Myocyte (in vitro differentiated cells): ENCODE measurements around the gene RNF138. TPM values are rescaled to one million over a fixed set of nuclear protein-coding genes. Genes with fewer than 3 reads are reported as not detected.
"Not testable (repeated sequence)": the region's sequence is repeated elsewhere in the genome, so short reads cannot be mapped to it uniquely, and the experiment has no call there.

Experiments
- DNase-seq: peaks from one replicate; pipeline ENCODE4 v3.0.0-alpha.2; 2012; ENCODE audit warnings: low read depth
- total RNA-seq: library from RNA; depleted of rRNA; stranded (reverse); fragments of >200 nt; gene quantifications from 2 replicates; pipeline ENCODE4 v1.2.3, GENCODE V29; 2014

The RNF138 gene
- total RNA-seq, 1 donor from 2014 or later, result 10.2 TPM

DNA sequence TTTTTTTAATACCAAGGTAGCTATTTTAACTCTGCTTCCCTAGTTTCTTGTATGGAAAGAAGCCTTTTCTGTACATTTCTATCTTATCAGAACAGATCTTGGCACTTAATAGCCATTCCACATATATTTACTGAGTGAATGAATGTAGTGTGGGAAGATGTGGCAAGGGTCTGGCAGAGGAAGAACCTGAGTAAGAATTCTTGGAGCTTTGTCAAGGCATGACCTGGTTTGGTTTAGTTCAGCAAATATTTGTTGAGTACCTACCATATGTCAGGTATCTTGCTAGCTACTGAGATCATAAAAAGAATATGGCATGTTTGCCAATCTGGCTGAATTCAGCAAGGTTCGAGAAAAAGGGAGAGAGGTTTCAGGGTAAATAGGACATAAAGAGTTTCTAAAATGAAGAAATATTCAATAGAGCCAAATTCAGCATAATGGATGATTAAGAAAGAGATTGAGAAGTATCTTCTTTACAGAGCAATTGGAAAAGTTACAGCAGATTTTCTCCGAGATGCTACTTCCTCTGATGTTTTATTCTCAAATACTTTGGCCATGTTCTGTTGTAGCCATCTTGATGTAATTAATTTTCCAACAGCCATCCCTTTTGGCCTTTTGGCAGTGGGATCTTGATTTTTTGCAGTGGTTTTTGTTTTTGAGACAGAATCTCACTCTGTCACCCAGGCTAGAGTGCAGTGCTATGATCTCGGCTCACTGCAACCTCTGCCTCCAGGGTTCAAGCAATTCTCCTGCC lies 76.5 kb downstream of the RNF138 start:
- no peak for DNase-seq

DNA sequence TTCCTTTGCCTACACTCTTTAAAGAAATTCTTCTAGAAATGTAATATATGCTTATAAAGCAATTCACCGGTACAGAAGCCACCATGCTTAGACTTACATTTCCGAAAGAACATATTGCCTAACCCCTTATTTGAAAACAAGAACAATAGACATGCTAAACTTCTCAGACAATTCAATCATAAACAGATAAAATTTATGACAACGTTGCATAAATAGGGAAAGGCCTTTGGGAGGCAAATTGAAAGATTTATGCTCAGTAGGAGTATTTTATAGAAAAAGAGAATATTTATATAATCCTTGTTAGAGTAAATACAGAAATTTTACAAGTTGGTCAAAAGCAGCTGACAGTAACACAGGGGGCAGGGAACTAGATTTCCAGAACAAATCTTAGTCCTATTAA lies 82.0 kb downstream of the RNF138 start:
- no peak for DNase-seq

DNA sequence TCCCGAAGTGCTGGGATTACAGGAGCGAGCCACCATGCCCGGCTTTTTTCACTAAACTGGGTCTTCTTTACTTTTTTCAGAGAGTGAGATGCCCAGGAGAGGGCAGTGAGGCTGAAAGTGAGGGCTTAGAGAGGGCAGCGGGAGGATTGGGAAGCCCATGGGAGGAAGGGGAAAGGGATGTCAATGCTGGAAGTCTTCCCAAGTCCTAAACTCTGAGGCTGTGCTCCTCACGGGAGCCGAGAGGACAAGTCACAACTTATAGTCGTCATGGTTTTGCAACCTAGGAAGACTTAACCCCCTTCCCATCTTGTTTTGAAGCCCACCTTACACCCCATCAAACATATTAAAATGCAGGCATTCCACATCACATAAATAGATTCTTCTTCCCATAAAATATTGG lies 83.0 kb downstream of the RNF138 start:
- DNase-seq, result no peak

DNA sequence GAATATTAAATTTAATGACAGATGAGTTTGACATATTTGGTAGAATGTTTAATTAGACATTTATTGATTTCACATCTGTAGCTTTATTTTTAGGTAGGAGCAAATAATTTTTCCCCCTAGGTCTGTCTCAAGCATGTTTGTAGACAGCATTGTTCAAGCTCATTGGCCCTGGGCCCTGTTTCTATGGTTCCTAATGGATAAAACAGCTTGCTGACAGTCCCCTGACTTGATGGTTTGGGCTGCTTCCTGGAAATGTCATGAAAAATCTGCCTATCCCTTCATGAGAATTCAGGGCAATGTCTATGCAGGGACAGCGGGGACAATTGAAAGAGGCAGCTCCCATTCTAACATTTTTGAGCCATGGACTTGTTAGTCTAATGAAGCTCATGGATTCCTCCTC lies 83.6 kb downstream of the RNF138 start:
- DNase-seq, result no peak

DNA sequence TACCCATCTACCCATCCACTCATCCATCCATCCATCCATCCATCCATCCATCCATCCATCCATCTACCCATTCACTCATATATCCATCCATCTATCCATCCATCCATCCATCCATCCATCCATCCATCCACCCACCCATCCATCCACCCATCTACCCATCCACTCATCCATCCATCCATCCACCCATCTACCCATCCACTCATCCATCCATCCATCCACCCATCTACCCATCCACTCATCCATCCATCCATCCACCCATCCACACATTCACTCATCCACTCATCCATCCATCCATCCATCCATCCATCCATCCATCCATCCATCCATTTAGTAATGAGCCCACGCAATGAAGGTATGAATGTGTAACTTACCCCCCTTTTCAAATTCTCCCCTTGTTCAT lies 85.1 kb downstream of the RNF138 start:
- DNase-seq, result not testable (repeated sequence)

DNA sequence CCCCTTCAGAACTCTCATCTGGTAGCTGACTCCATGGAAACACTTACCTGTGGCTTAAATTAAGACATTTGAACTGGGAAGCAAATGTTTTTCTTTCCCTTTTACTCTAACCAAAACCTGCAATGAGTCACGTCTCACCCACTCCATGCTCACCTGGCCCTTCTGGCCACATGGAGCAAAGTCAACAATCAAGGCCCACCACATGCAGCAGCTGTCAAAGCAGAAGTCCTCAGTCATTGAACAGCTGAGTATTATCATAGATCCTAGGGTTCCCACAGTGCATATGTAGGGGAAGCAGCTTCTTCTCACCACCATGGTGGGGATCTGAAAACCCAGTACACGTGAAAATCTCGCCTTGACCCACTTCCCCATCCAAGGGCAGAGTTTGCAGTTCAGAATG lies 85.9 kb downstream of the RNF138 start:
- peak; percentile 60 for DNase-seq

Other genes with a start within 250 kb of the RNF138 start
- 37.3 and 39.9 TPM in 2 replicates for gene TRAPPC8, start 148.7 kb upstream of the RNF138 start, total RNA-seq
- gene RNF125, start 73.0 kb upstream of the RNF138 start, total RNA-seq, result 1.7 and 2.9 TPM in 2 replicates
- gene MEP1B, start 98.2 kb downstream of the RNF138 start, total RNA-seq, result 0.08 TPM in 1 of 2 replicates, not detected in the other